Measurements from ENCODE around the gene MBD3. TPM values are rescaled to one million over a fixed set of nuclear protein-coding genes. Genes with fewer than 3 reads are reported as not detected.
A peak's percentile ranks its signal among the peaks of the same experiment; 100 is the strongest.

Gene MBD3
- total RNA-seq, 2 experiments from 2014 or later: 67.7 to 71.4 TPM

GRCh38 chr19:1590641-1591397 lies 1.8 kb downstream of the MBD3 start:
- Mint-ChIP-seq H3K27me3 (no peaks in the 10 kb centered on the region), H3K4me3 (peak overlapping the region; percentile 86), H3K27ac (peak overlapping the region; percentile 84)

GRCh38 chr19:1587872-1588271 lies 4.8 kb downstream of the MBD3 start:
- Mint-ChIP-seq H3K27me3 (no peaks in the 10 kb centered on the region), H3K27ac (no peak overlapping the region)
- POLR2A ChIA-PET: no interaction called here

More at GRCh38 chr19:1590641-1591397, 1.8 kb downstream of the MBD3 start:
- H3K9me3 Mint-ChIP-seq: no peaks in the 10 kb centered on the region
- peaks cover 17% of the 10 kb centered on the region for H3K36me3 Mint-ChIP-seq
- CTCF ChIA-PET: interaction anchor here (0.6 to 1.5 kb wide), 10 partner anchors 11 to 575 kb away, joined by 3 to 6 read pairs (median 4); no protein-coding TSS in a partner anchor
- intact Hi-C loops (cut with micrococcal nuclease): loop anchor here (5.0 kb wide), 1 partner anchor 61 kb away; the partner anchor contains the start of gene TCF3
- POLR2A ChIA-PET: interaction anchor here (0.6 to 2.4 kb wide), 5 partner anchors 9 to 221 kb away, joined by 3 to 7 read pairs (median 3); partner anchors contain the start of gene TCF3
- DNase-seq: peak; percentile 49
- peaks cover 18% of the 10 kb centered on the region for H3K4me1 Mint-ChIP-seq (ENCODE audit: low read depth)

GRCh38 chr19:1585243-1585580 lies 7.5 kb downstream of the MBD3 start:
- Mint-ChIP-seq H3K4me3 (no peak overlapping the region), H3K27me3 (no peaks in the 10 kb centered on the region), H3K9me3 (no peaks in the 10 kb centered on the region), H3K36me3 (peaks cover 20% of the 10 kb centered on the region), H3K27ac (no peak overlapping the region), H3K4me1 (ENCODE audit: low read depth) (peaks cover 6% of the 10 kb centered on the region)
- CTCF ChIA-PET: no interaction called here
- DNase-seq: no peak
- POLR2A ChIA-PET: no interaction called here
- intact Hi-C loops (cut with micrococcal nuclease): no loop called here

More at GRCh38 chr19:1587872-1588271, 4.8 kb downstream of the MBD3 start:
- Mint-ChIP-seq H3K4me1 (ENCODE audit: low read depth) (peaks cover 16% of the 10 kb centered on the region), H3K4me3 (no peak overlapping the region), H3K9me3 (no peaks in the 10 kb centered on the region), H3K36me3 (peaks cover 23% of the 10 kb centered on the region)
- CTCF ChIA-PET: interaction anchor here (1.5 kb wide), 1 partner anchor 42 kb away, joined by 7 read pairs; no protein-coding TSS in a partner anchor
- intact Hi-C loops (cut with micrococcal nuclease): no loop called here
- DNase-seq: no peak

GRCh38 chr19:1584500-1585242 lies 8.0 kb downstream of the MBD3 start:
- H3K36me3 Mint-ChIP-seq: peaks cover 23% of the 10 kb centered on the region
- ChIA-PET POLR2A (no interaction called here), CTCF (interaction anchor here (1.8 kb wide), 1 partner anchor 38 kb away, joined by 5 read pairs; no protein-coding TSS in a partner anchor)
- intact Hi-C loops (cut with micrococcal nuclease): no loop called here
- no peaks in the 10 kb centered on the region for H3K9me3 Mint-ChIP-seq
- H3K27ac Mint-ChIP-seq: no peak overlapping the region
- H3K27me3 Mint-ChIP-seq: no peaks in the 10 kb centered on the region
- DNase-seq: no peak
- H3K4me1 Mint-ChIP-seq (ENCODE audit: low read depth): peaks cover 4% of the 10 kb centered on the region
- H3K4me3 Mint-ChIP-seq: no peak overlapping the region

GRCh38 chr19:1582201-1582600 lies 10.5 kb downstream of the MBD3 start:
- Mint-ChIP-seq H3K4me1 (ENCODE audit: low read depth) (no peaks in the 10 kb centered on the region), H3K27me3 (no peaks in the 10 kb centered on the region), H3K9me3 (no peaks in the 10 kb centered on the region), H3K36me3 (peaks cover 25% of the 10 kb centered on the region), H3K4me3 (no peak overlapping the region), H3K27ac (no peak overlapping the region)
- intact Hi-C loops (cut with micrococcal nuclease): no loop called here
- ChIA-PET CTCF (interaction anchor here (0.6 kb wide), 1 partner anchor 1959 kb away, joined by 3 read pairs; no protein-coding TSS in a partner anchor), POLR2A (interaction anchor here (1.4 kb wide), 1 partner anchor 9 kb away, joined by 3 read pairs; no protein-coding TSS in a partner anchor)
- no peak for DNase-seq

- DNase-seq: no peak
- H3K4me1 Mint-ChIP-seq (ENCODE audit: low read depth): no peaks in the 10 kb centered on the region
- intact Hi-C loops (cut with micrococcal nuclease): no loop called here
- peaks cover 21% of the 10 kb centered on the region for H3K36me3 Mint-ChIP-seq
- no peaks in the 10 kb centered on the region for H3K9me3 Mint-ChIP-seq
- H3K4me3 Mint-ChIP-seq: no peak overlapping the region
- POLR2A ChIA-PET: interaction anchor here (1.4 kb wide), 1 partner anchor 10 kb away, joined by 3 read pairs; no protein-coding TSS in a partner anchor
- no peak overlapping the region for H3K27ac Mint-ChIP-seq
- CTCF ChIA-PET: no interaction called here
- no peaks in the 10 kb centered on the region for H3K27me3 Mint-ChIP-seq
Measured at GRCh38 chr19:1580957-1581356, 11.7 kb downstream of the MBD3 start.

- peaks cover 21% of the 10 kb centered on the region for H3K36me3 Mint-ChIP-seq
- POLR2A ChIA-PET: no interaction called here
- no peak overlapping the region for H3K27ac Mint-ChIP-seq
- no peak for DNase-seq
- H3K9me3 Mint-ChIP-seq: no peaks in the 10 kb centered on the region
- CTCF ChIA-PET: no interaction called here
- intact Hi-C loops (cut with micrococcal nuclease): no loop called here
- no peak overlapping the region for H3K4me3 Mint-ChIP-seq
- H3K4me1 Mint-ChIP-seq (ENCODE audit: low read depth): no peaks in the 10 kb centered on the region
- H3K27me3 Mint-ChIP-seq: no peaks in the 10 kb centered on the region
Measured at GRCh38 chr19:1580382-1580781, 12.3 kb downstream of the MBD3 start.

GRCh38 chr19:1579222-1579621 lies 13.4 kb downstream of the MBD3 start:
- CTCF ChIA-PET: no interaction called here
- no peaks in the 10 kb centered on the region for H3K27me3 Mint-ChIP-seq
- no peak overlapping the region for H3K4me3 Mint-ChIP-seq
- H3K9me3 Mint-ChIP-seq: no peaks in the 10 kb centered on the region
- DNase-seq: no peak
- intact Hi-C loops (cut with micrococcal nuclease): no loop called here
- no peak overlapping the region for H3K27ac Mint-ChIP-seq
- peaks cover 15% of the 10 kb centered on the region for H3K36me3 Mint-ChIP-seq
- H3K4me1 Mint-ChIP-seq (ENCODE audit: low read depth): no peaks in the 10 kb centered on the region
- POLR2A ChIA-PET: no interaction called here

GRCh38 chr19:1577929-1578618 lies 14.6 kb downstream of the MBD3 start:
- intact Hi-C loops (cut with micrococcal nuclease): no loop called here

GRCh38 chr19:1577090-1577928 lies 15.4 kb downstream of the MBD3 start:
- ChIA-PET POLR2A (no interaction called here), CTCF (interaction anchor here (0.7 kb wide), 1 partner anchor 72 kb away, joined by 3 read pairs; no protein-coding TSS in a partner anchor)
- intact Hi-C loops (cut with micrococcal nuclease): no loop called here
- Mint-ChIP-seq H3K36me3 (peaks cover 12% of the 10 kb centered on the region), H3K9me3 (no peaks in the 10 kb centered on the region), H3K4me1 (ENCODE audit: low read depth) (no peaks in the 10 kb centered on the region), H3K4me3 (no peak overlapping the region), H3K27ac (no peak overlapping the region), H3K27me3 (no peaks in the 10 kb centered on the region)
- no peak for DNase-seq

More at GRCh38 chr19:1577929-1578618, 14.6 kb downstream of the MBD3 start:
- H3K4me1 Mint-ChIP-seq (ENCODE audit: low read depth): no peaks in the 10 kb centered on the region
- no peaks in the 10 kb centered on the region for H3K9me3 Mint-ChIP-seq
- DNase-seq: no peak
- ChIA-PET POLR2A (no interaction called here), CTCF (no interaction called here)
- H3K27me3 Mint-ChIP-seq: no peaks in the 10 kb centered on the region
- H3K36me3 Mint-ChIP-seq: peaks cover 12% of the 10 kb centered on the region
- H3K27ac Mint-ChIP-seq: no peak overlapping the region
- H3K4me3 Mint-ChIP-seq: no peak overlapping the region
